ENCODE data around the gene SLC24A4.

- no peak for TF ChIP-seq CTCF (IDR thresholded peaks at IDR 0.05)
- TF ChIP-seq POLR2A (IDR thresholded peaks at IDR 0.05), result no peak
Measured at GRCh38 chr14:92404421-92404820, 81.5 kb downstream of the SLC24A4 start.
